Renal cortex interstitium (tissue), 11 donors: ENCODE results near the gene CDC42BPB. TPM values are rescaled to one million over a fixed set of nuclear protein-coding genes. Genes with fewer than 3 reads are reported as not detected.

Experiments
- DNase-seq, 11 donors: peaks; one replicate each; pipeline ENCODE4 v3.0.0-alpha.2; 2013; ENCODE audit warnings: low read depth in 9 of 11, low spot score in 4 of 11; ENCODE audit errors: extremely low read depth in 1 of 11
- polyA plus RNA-seq, 3 donors: library from polyadenylated mRNA; unstranded; fragments of 120-200 nt; gene quantifications; one replicate each; pipeline ENCODE4 v1.2.1, GENCODE V29; 2013; ENCODE audit not compliant: insufficient read length in 3 of 3

The CDC42BPB gene
- polyA plus RNA-seq, 3 donors = 74.0 to 98.5 (median 84.0) TPM

- no peak for DNase-seq
These were observed 141.8 kb downstream of the CDC42BPB start for GRCh38 chr14:102915292-102916110.

DNA sequence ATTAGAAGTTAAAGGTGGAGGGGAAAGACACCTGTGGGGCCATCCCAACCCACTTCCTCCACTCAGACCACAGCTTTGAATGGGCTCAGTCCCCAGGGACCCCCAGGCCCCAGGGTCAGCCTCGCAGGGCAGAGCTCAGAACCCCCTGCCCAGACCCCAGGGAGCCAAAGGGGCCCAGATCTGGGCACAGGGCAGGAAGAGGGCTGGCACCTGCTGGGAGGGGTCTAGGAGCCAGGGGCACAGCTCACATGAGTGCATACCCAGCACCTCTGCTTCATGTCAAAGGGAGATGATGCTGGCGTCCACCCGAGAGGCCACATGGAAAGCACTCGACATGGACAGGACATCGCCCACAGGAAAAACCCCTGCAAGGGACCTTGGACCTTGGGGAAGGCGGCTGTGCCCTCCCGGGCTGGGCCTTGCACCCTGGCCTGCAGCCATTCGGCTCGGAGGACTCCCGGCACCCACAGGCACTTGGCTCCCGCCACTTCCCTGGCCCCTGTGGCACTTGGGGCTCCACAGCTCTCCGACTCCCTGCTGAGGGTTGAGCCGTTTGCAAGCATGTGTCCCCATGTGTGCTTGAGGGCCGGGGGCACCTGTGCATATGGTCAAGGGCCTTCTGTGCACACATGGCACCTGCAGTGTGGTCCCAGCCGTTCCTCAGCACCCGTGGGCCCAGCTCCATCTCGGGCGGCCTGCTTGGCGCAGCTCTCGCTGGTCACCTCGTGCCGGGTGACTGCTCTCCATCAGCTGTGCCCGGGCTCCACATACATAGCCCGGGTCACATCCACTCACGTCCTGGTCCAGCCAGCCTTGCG, 142.7 kb downstream of the CDC42BPB start:
- DNase-seq = no peak

- DNase-seq = no peak
These were observed 143.8 kb downstream of the CDC42BPB start for GRCh38 chr14:102913341-102914211.

DNA sequence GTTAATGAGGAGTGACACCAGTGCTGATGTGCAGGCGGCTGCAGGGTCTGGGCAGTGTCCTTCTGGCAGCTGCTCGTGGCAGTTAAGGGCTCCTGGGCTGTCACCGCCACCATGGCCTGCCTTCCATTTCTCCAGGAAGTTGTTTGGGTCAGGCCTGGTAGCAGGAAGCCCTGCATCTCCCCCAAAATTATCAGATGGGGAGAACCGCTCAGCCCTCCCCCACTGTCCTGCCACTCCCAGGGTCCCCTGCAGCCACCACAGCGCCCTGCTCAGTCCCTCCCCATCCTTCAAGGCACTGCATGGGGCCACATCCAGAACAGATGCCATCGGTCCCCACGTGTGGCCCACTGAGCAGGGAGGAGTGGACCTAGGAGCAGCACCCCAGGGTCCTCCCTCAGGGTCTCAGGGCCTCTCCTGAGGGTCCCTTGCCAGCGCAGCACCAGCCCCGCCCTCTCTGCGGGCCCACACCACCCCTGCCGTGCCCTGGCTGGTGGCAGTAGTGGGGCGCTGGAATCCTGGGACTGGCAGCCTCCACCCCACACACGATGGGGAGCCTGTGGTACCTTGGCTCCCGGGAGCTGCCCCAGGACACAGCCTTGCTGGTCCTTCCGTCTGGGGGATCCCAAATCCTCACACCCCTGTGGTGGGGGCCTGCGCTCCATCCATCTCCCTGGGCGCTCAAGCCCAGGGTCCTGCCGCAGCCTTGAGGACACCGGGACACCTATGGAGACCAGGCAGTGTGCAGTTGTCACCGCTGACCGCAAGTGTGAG, 145.2 kb downstream of the CDC42BPB start:
- no peak for DNase-seq

DNA sequence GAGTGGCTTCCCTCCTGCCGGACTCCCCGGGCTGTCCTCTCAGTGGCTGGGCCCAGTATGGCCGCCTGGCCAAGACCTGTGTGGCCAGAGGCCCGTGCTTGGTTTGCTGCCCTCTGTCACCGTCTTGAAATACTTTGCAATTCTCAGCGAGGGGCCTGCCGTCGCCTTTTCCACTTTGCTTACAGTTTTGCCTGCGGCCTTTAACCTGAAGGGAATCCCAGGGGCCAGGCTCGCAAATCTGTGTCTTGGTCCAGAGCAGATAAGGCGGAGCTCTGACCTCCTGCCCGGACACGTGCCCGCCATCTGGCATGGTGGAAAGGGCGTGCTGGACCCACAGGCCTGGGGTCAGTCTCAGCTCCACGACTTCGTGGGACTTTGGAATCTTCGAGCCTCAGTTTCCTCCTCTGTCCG, 145.8 kb downstream of the CDC42BPB start:
- no peak for DNase-seq

GRCh38 chr14:102910442-102910841, 146.9 kb downstream of the CDC42BPB start:
- DNase-seq = no peak

GRCh38 chr14:102909911-102910310, 147.4 kb downstream of the CDC42BPB start:
- DNase-seq = no peak

DNA sequence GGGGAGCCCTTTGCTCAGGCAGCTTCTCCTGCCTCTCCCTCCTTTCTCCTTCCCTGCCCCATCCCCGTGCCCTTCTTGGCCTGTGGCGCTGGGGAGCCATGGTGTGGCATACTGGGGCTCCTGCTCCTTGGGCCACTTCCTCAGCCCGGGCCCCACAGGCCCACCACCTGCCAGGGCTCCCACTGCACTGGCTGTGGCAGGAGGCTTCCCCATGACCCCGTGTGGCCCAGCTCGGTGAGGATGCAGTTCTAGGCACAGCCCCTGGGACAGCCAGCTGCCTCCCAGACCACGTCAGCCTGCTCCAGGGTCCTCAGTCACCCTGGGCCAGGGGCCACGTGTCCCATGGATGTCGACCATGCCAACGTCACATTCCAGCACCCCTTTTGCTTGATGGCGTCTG, 147.9 kb downstream of the CDC42BPB start:
- DNase-seq = no peak

GRCh38 chr14:102908766-102909455, 148.4 kb downstream of the CDC42BPB start:
- DNase-seq = no peak

DNA sequence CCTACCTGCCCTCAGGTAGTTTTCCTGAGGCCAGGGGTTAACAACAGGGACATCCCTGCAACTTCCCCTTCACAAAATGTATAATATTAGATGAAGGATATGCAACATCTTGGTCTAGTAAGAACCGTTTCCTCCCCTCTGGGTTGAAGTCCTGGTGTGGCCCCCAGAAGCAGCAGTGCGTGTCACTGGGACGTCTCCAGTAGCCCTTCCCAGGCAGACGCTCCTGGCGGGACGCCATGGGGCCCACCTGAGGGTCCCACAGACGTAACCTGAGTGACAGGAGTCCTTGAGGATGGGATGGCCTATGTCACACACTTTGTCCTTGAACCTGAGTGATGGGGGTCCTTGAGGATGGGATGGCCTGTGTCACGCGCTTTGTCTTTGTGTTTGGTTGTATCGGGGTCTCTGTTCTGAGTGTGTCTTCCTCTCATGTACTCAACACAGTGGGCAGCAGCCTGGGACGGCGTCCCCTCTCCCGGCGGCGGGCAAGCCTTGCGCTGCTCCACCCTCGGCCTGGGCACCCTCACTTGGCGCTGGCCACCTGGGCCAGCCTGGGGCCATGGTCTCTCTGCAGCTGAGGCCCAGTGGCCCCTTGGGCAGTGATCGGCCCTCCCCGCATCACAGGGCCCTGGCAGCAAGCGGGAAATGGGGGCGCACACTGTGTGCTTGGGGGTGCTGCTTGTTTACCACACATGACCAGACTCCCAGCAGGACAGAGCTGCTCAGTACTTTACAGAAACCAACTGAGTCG, 149.2 kb downstream of the CDC42BPB start:
- DNase-seq = no peak

DNA sequence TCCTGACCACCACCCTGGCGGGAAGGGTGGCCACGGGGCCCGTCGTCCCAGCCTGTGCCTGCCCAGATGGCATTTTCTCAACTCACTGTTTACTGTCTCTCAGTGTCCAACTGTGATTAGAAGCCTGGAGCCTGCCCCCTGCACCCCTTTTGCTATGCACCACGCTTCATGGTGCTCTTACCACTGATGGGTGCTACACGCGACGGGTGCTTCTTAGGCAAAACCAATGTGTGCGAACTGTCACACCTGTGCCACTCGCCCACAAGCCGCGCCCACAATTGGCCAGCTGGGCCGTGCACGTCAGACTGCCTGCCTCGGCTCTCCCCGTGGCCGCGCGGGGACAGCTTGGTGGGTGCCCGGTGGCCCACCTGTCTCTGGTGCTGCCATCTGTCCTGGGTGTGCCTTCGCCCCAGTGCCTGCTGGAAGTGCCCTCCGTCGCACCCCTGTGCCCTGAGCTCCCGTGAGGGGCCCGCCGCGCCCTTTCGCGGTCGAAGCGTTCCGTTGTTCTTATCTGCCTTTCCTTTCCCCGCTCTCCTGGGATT, 150.0 kb downstream of the CDC42BPB start:
- no peak for DNase-seq

DNA sequence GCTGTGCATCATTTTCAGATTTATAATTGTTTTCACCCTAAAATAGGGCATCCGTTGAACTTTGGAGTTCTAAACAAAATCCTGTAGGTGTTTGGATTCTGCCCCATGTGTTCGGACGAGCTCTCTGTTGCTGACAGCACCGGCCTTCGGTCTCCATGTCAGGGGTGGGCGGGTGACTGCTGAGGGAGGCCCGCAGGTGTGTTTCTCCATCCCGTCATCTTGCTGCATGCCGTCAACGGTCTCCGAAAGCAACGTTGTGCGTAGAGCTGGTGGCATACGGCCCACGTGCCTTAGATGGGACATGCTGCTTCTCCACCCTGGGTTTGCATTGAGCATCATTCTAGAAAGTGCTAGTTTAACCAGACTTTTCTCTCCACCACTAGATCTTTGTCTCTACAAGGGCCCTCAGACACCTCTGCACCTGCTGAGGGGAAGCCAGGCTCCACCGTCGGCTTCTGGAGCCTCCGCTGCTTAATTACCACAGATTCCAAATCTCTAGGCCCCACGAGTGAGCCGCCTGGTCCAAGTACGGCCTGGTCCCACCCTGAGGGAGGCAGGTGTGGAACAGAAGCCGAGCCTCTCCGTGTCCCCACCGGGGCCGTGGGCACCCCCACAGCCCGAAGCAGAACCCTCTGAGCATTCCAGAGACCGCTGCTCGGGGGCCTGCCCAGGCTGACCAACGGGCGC, 150.6 kb downstream of the CDC42BPB start:
- DNase-seq = no peak

- DNase-seq = no peak
These were observed 151.9 kb downstream of the CDC42BPB start for GRCh38 chr14:102905116-102906108.

GRCh38 chr14:102903889-102904512, 153.3 kb downstream of the CDC42BPB start:
- DNase-seq = no peak
